Esophagus squamous epithelium (tissue), 5 donors: ENCODE data around the gene RIT2. TPM values are rescaled to one million over a fixed set of nuclear protein-coding genes. Genes with fewer than 3 reads are reported as not detected.

Source experiments
- DNase-seq: peaks from one replicate; lab custom pipeline; 2025; lab: John Stamatoyannopoulos, UW
- H3K27ac ChIP-seq, 4 donors: fragments of 200-600 bp; sonication (generic); one replicate each; pipeline ENCODE4 v1.5.1; 2016 to 2019; ENCODE audit warnings: mild to moderate bottlenecking in 1 of 4
- H3K27me3 ChIP-seq, 4 donors: fragments of 200-600 bp; sonication (generic); 1 replicate in 3 of 4; 2 replicates in 1 of 4; pipeline versions ENCODE4 v1.5.1 to v1.6.0; 2017 to 2021; ENCODE audit warnings: antibody characterized with exemption in 1 of 4
- H3K36me3 ChIP-seq, 3 donors: fragments of 200-600 bp; sonication (generic); one replicate each; pipeline ENCODE4 v1.5.1; 2016 to 2019
- H3K4me1 ChIP-seq, 3 donors: fragments of 200-600 bp; sonication (generic); one replicate each; pipeline ENCODE4 v1.5.1; 2017 to 2019
- H3K4me3 ChIP-seq, 4 donors: fragments of 200-600 bp; sonication (generic); 1 replicate in 3 of 4; 2 replicates in 1 of 4; pipeline ENCODE4 v1.5.1; 2016 to 2019; ENCODE audit warnings: mild to moderate bottlenecking in 2 of 4, moderate library complexity in 1 of 4
- H3K9me3 ChIP-seq, 3 donors: fragments of 200-600 bp; sonication (generic); one replicate each; pipeline ENCODE4 v1.5.1; 2016 to 2019
- CTCF ChIP-seq, 6 experiments: fragments of 450-650 bp in 4 of 6; fragments of 200-600 bp in 2 of 6; sonication (generic) in 2 of 6; IDR thresholded peaks; one replicate each; pipeline ENCODE4 v1.5.1; 2016 to 2019; ENCODE audit warnings: antibody characterized with exemption in 6 of 6, mild to moderate bottlenecking in 4 of 6, moderate library complexity in 4 of 6
- POLR2A ChIP-seq, 4 donors: fragments of 450-650 bp; IDR thresholded peaks; one replicate each; pipeline ENCODE4 v1.6.1; 2017; ENCODE audit warnings: antibody characterized with exemption in 4 of 4, mild to moderate bottlenecking in 4 of 4, moderate library complexity in 3 of 4
- WGBS, 2 donors: methylation state at CpG; one replicate each; pipeline ENCODE4 v1.1.5; 2018; 5-methylcytosine and 5-hydroxymethylcytosine counted together
- intact Hi-C: fragments of 100-400 bp; cut with DNase I; formaldehyde crosslinking; loops from one replicate; pipeline ENCODE4 v1.15.0; 2022
- total RNA-seq, 4 donors: library from RNA; depleted of rRNA; stranded (reverse); fragments of >200 nt; gene quantifications; one replicate each; pipeline ENCODE4 v1.1.0, GENCODE V29; 2016
- donor health status: DM: yes; HTN: yes; CAD: no.

RIT2 gene
- total RNA-seq, 4 donors from 2014 or later = not detected

- intact Hi-C loops = no loop called here
- 55 to 56% methylated on average over 4 of the region's 4 CpGs for WGBS, 2 donors
- H3K4me3 ChIP-seq = no peak overlapping the region
Observed at GRCh38 chr18:43043626-43044025, 71.9 kb downstream of the RIT2 start.

GRCh38 chr18:43040281-43040680 is 75.2 kb downstream of the RIT2 start:
- WGBS, 2 donors = 72 to 85% methylated on average over 2 of the region's 2 CpGs
- no peak for TF ChIP-seq POLR2A (IDR thresholded peaks at IDR 0.05)
- TF ChIP-seq CTCF (IDR thresholded peaks at IDR 0.05) = no peak

More at GRCh38 chr18:43043626-43044025, 71.9 kb downstream of the RIT2 start:
- no peak for DNase-seq
- TF ChIP-seq CTCF (IDR thresholded peaks at IDR 0.05) = no peak
- no peak for TF ChIP-seq POLR2A (IDR thresholded peaks at IDR 0.05)
- Histone ChIP-seq H3K27me3 (no peaks in the 10 kb centered on the region), H3K9me3 (no peaks in the 10 kb centered on the region), H3K4me1 (no peaks in the 10 kb centered on the region), H3K27ac (no peak overlapping the region), H3K36me3 (no peaks in the 10 kb centered on the region)

GRCh38 chr18:43034683-43035500 is 80.6 kb downstream of the RIT2 start:
- Histone ChIP-seq H3K4me3 (no peak overlapping the region), H3K4me1 (no peaks in the 10 kb centered on the region), H3K9me3 (no peaks in the 10 kb centered on the region), H3K27me3 (no peaks in the 10 kb centered on the region), H3K36me3 (no peaks in the 10 kb centered on the region), H3K27ac (no peak overlapping the region)
- intact Hi-C loops = no loop called here
- WGBS, 2 donors = 36 to 41% methylated on average over 2 of the region's 2 CpGs
- DNase-seq = no peak
- no peak for TF ChIP-seq CTCF (IDR thresholded peaks at IDR 0.05)
- no peak for TF ChIP-seq POLR2A (IDR thresholded peaks at IDR 0.05)

More at GRCh38 chr18:43040281-43040680, 75.2 kb downstream of the RIT2 start:
- H3K4me3 ChIP-seq = no peak overlapping the region
- no peaks in the 10 kb centered on the region for H3K27me3 ChIP-seq
- H3K4me1 ChIP-seq = no peaks in the 10 kb centered on the region
- no peak overlapping the region for H3K27ac ChIP-seq
- DNase-seq = no peak
- no peaks in the 10 kb centered on the region for H3K36me3 ChIP-seq
- no peaks in the 10 kb centered on the region for H3K9me3 ChIP-seq
- intact Hi-C loops = no loop called here

DNA sequence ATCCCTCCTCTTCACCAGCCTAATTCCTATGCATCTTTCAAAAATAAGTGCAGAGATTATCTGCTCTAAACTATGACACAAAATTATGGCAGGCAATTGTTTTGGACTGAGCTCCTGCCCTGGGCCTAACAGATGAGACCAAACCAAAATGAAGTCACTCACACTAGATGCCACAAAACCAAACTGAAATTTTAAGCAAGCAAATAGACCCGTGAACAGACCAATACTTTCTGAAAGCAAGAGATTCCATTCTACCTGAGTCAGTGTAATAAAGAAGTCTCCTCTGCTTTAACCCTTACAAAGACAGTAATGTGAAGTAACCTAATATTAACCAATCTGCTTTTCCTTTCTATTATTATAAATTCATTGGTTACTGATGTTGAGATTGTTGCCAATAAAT is 84.3 kb downstream of the RIT2 start:
- H3K27ac ChIP-seq = no peak overlapping the region
- no peak for TF ChIP-seq CTCF (IDR thresholded peaks at IDR 0.05)
- no peak for TF ChIP-seq POLR2A (IDR thresholded peaks at IDR 0.05)
- no peaks in the 10 kb centered on the region for H3K27me3 ChIP-seq
- no peaks in the 10 kb centered on the region for H3K4me1 ChIP-seq
- intact Hi-C loops = no loop called here
- H3K9me3 ChIP-seq = no peaks in the 10 kb centered on the region
- 50% methylated on average over 1 of the region's 1 CpG for WGBS, 2 donors
- no peaks in the 10 kb centered on the region for H3K36me3 ChIP-seq
- no peak overlapping the region for H3K4me3 ChIP-seq
- no peak for DNase-seq

DNA sequence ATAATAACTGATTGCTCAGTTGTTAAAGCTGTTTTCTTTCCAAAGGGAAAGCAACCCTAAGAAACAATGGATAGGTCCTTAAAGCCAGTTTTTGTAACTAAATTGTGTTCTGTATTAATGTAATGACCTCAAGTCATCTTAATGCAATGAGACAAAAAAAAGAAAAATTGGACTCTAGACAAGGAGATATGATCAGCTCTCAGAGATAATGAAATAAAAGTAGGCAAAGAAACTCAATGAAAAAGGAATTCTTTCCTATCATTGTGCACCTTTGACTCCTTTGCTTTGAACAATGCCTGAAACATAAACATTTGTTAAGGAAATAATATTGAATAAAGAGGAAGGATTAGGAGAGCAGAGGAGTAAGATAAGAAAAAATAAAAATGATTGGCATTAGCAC is 86.1 kb downstream of the RIT2 start:
- no peaks in the 10 kb centered on the region for H3K36me3 ChIP-seq
- no peak for TF ChIP-seq CTCF (IDR thresholded peaks at IDR 0.05)
- TF ChIP-seq POLR2A (IDR thresholded peaks at IDR 0.05) = no peak
- H3K27me3 ChIP-seq = no peaks in the 10 kb centered on the region
- H3K9me3 ChIP-seq = no peaks in the 10 kb centered on the region
- H3K4me3 ChIP-seq = no peak overlapping the region
- H3K4me1 ChIP-seq = no peaks in the 10 kb centered on the region
- DNase-seq = no peak
- intact Hi-C loops = no loop called here
- no peak overlapping the region for H3K27ac ChIP-seq
